Measurements from ENCODE around the gene APOE. TPM values are rescaled to one million over a fixed set of nuclear protein-coding genes. Genes with fewer than 3 reads are reported as not detected.

Gene APOE
- total and polyA plus RNA-seq, 2 of the 13 experiments (the other 11 are each of a cell fraction or from before 2014, with no cell fraction given): 1,328 to 1,470 TPM

- no peak for TF ChIP-seq MXD1 (CRISPR knock-in tag; IDR thresholded peaks at IDR 0.05)
- no peak for TF ChIP-seq ZNF501 (CRISPR knock-in tag; IDR thresholded peaks at IDR 0.05)
- peak; percentile 56 for TF ChIP-seq PHF21A (CRISPR knock-in tag; IDR thresholded peaks at IDR 0.05)
- TF ChIP-seq SAP130 (CRISPR knock-in tag; IDR thresholded peaks at IDR 0.05; ENCODE audit: low read depth): peak; percentile 74
- TF ChIP-seq FOXA3 (CRISPR knock-in tag; IDR thresholded peaks at IDR 0.05): peak; percentile 58
- TF ChIP-seq ZNF790 (CRISPR knock-in tag; IDR thresholded peaks at IDR 0.05; ENCODE audit: borderline replicate concordance): no peak
- TF ChIP-seq REPIN1 (CRISPR knock-in tag; IDR thresholded peaks at IDR 0.05; ENCODE audit: borderline replicate concordance, low read depth): 0 out of 2 replicates have a peak, but pooled peaks have one; percentile 29
- TF ChIP-seq RXRB (CRISPR knock-in tag; IDR thresholded peaks at IDR 0.05; ENCODE audit: borderline replicate concordance): peak; percentile 50; the same call in 1 of the 2 replicates
- 0 out of 2 replicates have a peak, but pooled peaks have one; percentile 52 for TF ChIP-seq FOXC1 (CRISPR knock-in tag; IDR thresholded peaks at IDR 0.05; ENCODE audit: borderline replicate concordance)
- TF ChIP-seq LCORL (IDR thresholded peaks at IDR 0.05): no peak
- peak; percentile 67; the same call in 1 of the 2 replicates for TF ChIP-seq LCORL (CRISPR knock-in tag; IDR thresholded peaks at IDR 0.05)
- TF ChIP-seq GATAD2A (CRISPR knock-in tag; IDR thresholded peaks at IDR 0.05): peak; percentile 86
- peak; percentile 45; the same call in 1 of the 2 replicates for TF ChIP-seq AHDC1 (CRISPR knock-in tag; IDR thresholded peaks at IDR 0.05; ENCODE audit: borderline replicate concordance)
- TF ChIP-seq, protein P1, sequence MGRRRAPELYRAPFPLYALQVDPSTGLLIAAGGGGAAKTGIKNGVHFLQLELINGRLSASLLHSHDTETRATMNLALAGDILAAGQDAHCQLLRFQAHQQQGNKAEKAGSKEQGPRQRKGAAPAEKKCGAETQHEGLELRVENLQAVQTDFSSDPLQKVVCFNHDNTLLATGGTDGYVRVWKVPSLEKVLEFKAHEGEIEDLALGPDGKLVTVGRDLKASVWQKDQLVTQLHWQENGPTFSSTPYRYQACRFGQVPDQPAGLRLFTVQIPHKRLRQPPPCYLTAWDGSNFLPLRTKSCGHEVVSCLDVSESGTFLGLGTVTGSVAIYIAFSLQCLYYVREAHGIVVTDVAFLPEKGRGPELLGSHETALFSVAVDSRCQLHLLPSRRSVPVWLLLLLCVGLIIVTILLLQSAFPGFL (CRISPR knock-in tag; IDR thresholded peaks at IDR 0.05): no peak
- TF ChIP-seq ZNF609 (CRISPR knock-in tag; IDR thresholded peaks at IDR 0.05; ENCODE audit: borderline replicate concordance): 0 out of 2 replicates have a peak, but pooled peaks have one; percentile 25
- peak; percentile 31; the same call in 1 of the 2 replicates for TF ChIP-seq ZMYM4 (CRISPR knock-in tag; IDR thresholded peaks at IDR 0.05)
- 0 out of 2 replicates have a peak, but pooled peaks have one; percentile 12 for TF ChIP-seq ZNF331 (CRISPR knock-in tag; IDR thresholded peaks at IDR 0.05)
- TF ChIP-seq KMT2B (CRISPR knock-in tag; IDR thresholded peaks at IDR 0.05): no peak
- 0 out of 2 replicates have a peak, but pooled peaks have one; percentile 31 for TF ChIP-seq ZNF670 (CRISPR knock-in tag; IDR thresholded peaks at IDR 0.05; ENCODE audit: borderline replicate concordance)
Measured at GRCh38 chr19:44857837-44858236, 47.8 kb upstream of the APOE start (continued).

Measured in HepG2 (cell line).